ENCODE results near the gene DPH3.

GRCh38 chr3:16305111-16305541 is 40.4 kb upstream of the DPH3 start:
- TF ChIP-seq CTCF (IDR thresholded peaks at IDR 0.05) (no peak), POLR2A (IDR thresholded peaks at IDR 0.05) (no peak)
